ENCODE measurements around the gene DEF6.

The DEF6 gene

GRCh38 chr6:35341557-35341956 is 43.9 kb downstream of the DEF6 start:
- peak overlapping the region in 7 of 11 experiments; percentile 7 to 92 (median 33); a peak in 5 of 22 replicates for H3K9ac ChIP-seq
- H4K20me1 ChIP-seq: peaks cover 20 to 40% (median 30%) of the 10 kb centered on the region in 11 experiments; a peak in 21 of 22 replicates
- H3K4me2 ChIP-seq: peak overlapping the region; percentile 40 to 77 (median 68)
- peaks cover 13 to 29% (median 20%) of the 10 kb centered on the region in 11 experiments for H3K36me3 ChIP-seq
- peak in 9 of 11 experiments; percentile 63 to 96 (median 78); a peak in 17 of 22 replicates for TF ChIP-seq Cebpa-rat (IDR thresholded peaks at IDR 0.05)
- no peaks in the 10 kb centered on the region; a peak in 1 of 22 replicates for H3K27me3 ChIP-seq
- H3K4me3 ChIP-seq: no peak overlapping the region; a peak in 1 of 20 replicates
- no peaks in the 10 kb centered on the region; a peak in 1 of 22 replicates for H3K9me3 ChIP-seq (replicated peaks in 1 of 11)
- H3K27ac ChIP-seq: peak overlapping the region in 6 of 11 experiments; percentile 1 to 55 (median 38); a peak in 8 of 22 replicates
- peaks cover 41 to 62% (median 53%) of the 10 kb centered on the region in 10 experiments for H3K4me1 ChIP-seq

GRCh38 chr6:35342258-35343091 is 44.9 kb downstream of the DEF6 start, which contains the start of gene PPARD:
Gene PPARD (plus strand): TSS chr6:35342558. CDS start chr6:35411088, 68,530 bp downstream.
- Histone ChIP-seq H3K4me3 (peak within 1 kb of the TSS; percentile 78 to 97 (median 92)), H3K9me3 (replicated peaks in 1 of 11) (no peaks in the 10 kb centered on the region; a peak in 1 of 22 replicates), H3K4me2 (peak within 1 kb of the TSS; percentile 86 to 99 (median 95)), H3K9ac (peak within 1 kb of the TSS; percentile 85 to 99 (median 91)), H3K27ac (peak within 1 kb of the TSS; percentile 75 to 96 (median 84)), H3K27me3 (no peaks in the 10 kb centered on the region; a peak in 1 of 22 replicates), H3K36me3 (peaks cover 22 to 38% (median 29%) of the 10 kb centered on the region in 11 experiments), H4K20me1 (peaks cover 28 to 50% (median 40%) of the 10 kb centered on the region in 11 experiments; a peak in 21 of 22 replicates), H3K4me1 (peaks cover 45 to 67% (median 61%) of the 10 kb centered on the region in 10 experiments)
- no peak for TF ChIP-seq Cebpa-rat (IDR thresholded peaks at IDR 0.05)

GRCh38 chr6:35343092-35343834 is 45.6 kb downstream of the DEF6 start:
- Histone ChIP-seq H3K27ac (peak overlapping the region; percentile 75 to 96 (median 84)), H3K4me2 (peak overlapping the region; percentile 86 to 99 (median 95)), H3K36me3 (peaks cover 23 to 46% (median 35%) of the 10 kb centered on the region in 11 experiments), H3K27me3 (no peaks in the 10 kb centered on the region; a peak in 1 of 22 replicates), H3K9ac (peak overlapping the region; percentile 85 to 99 (median 91)), H3K9me3 (replicated peaks in 1 of 11) (no peaks in the 10 kb centered on the region; a peak in 1 of 22 replicates), H4K20me1 (peaks cover 35 to 57% (median 47%) of the 10 kb centered on the region in 11 experiments), H3K4me1 (peaks cover 53 to 73% (median 68%) of the 10 kb centered on the region in 10 experiments), H3K4me3 (peak overlapping the region; percentile 78 to 97 (median 92))
- TF ChIP-seq Cebpa-rat (IDR thresholded peaks at IDR 0.05): peak in 2 of 11 experiments; percentile 8 to 35; a peak in 2 of 22 replicates

- H3K4me3 ChIP-seq: peak overlapping the region; percentile 78 to 97 (median 92)
- H3K4me1 ChIP-seq: peaks cover 60 to 75% (median 73%) of the 10 kb centered on the region in 10 experiments
- peak overlapping the region; percentile 85 to 99 (median 91); a peak in 21 of 22 replicates for H3K9ac ChIP-seq
- no peak for TF ChIP-seq Cebpa-rat (IDR thresholded peaks at IDR 0.05)
- peaks cover 42 to 64% (median 55%) of the 10 kb centered on the region in 11 experiments for H4K20me1 ChIP-seq
- peak overlapping the region in 8 of 11 experiments; percentile 75 to 96 (median 90); a peak in 15 of 22 replicates for H3K27ac ChIP-seq
- no peaks in the 10 kb centered on the region; a peak in 1 of 22 replicates for H3K9me3 ChIP-seq (replicated peaks in 1 of 11)
- no peaks in the 10 kb centered on the region; a peak in 1 of 22 replicates for H3K27me3 ChIP-seq
- peaks cover 25 to 54% (median 41%) of the 10 kb centered on the region in 11 experiments for H3K36me3 ChIP-seq
- H3K4me2 ChIP-seq: peak overlapping the region; percentile 86 to 99 (median 95)
Observed at GRCh38 chr6:35343835-35344550, 46.4 kb downstream of the DEF6 start.

- no peaks in the 10 kb centered on the region for H3K27me3 ChIP-seq
- no peak overlapping the region for H3K4me3 ChIP-seq
- H3K36me3 ChIP-seq: peaks cover 73 to 99% (median 90%) of the 10 kb centered on the region in 11 experiments
- H3K4me2 ChIP-seq: no peak overlapping the region
- H3K9ac ChIP-seq: no peak overlapping the region
- no peak overlapping the region for H3K27ac ChIP-seq
- TF ChIP-seq Cebpa-rat (IDR thresholded peaks at IDR 0.05): no peak
- peaks cover 22 to 59% (median 30%) of the 10 kb centered on the region in 10 experiments for H3K4me1 ChIP-seq
- peaks cover 23 to 100% (median 42%) of the 10 kb centered on the region in 11 experiments for H4K20me1 ChIP-seq
- H3K9me3 ChIP-seq (replicated peaks in 1 of 11): 0 out of 22 replicates have a peak, but pooled peaks cover 0 to 7% (median 0%) of the 10 kb centered on the region in 11 experiments
Observed at GRCh38 chr6:35351422-35351821, 53.8 kb downstream of the DEF6 start.

GRCh38 chr6:35352735-35353134 is 55.1 kb downstream of the DEF6 start:
- TF ChIP-seq Cebpa-rat (IDR thresholded peaks at IDR 0.05): no peak
- H3K4me2 ChIP-seq: peak overlapping the region in 2 of 11 experiments; percentile 26 to 27; a peak in 3 of 22 replicates
- no peak overlapping the region for H3K4me3 ChIP-seq
- peaks cover 15 to 59% (median 18%) of the 10 kb centered on the region in 10 experiments for H3K4me1 ChIP-seq
- H3K27ac ChIP-seq: no peak overlapping the region
- peaks cover 12 to 100% (median 40%) of the 10 kb centered on the region in 11 experiments; a peak in 18 of 22 replicates for H4K20me1 ChIP-seq
- H3K9ac ChIP-seq: no peak overlapping the region
- peaks cover 72 to 99% (median 90%) of the 10 kb centered on the region in 11 experiments for H3K36me3 ChIP-seq
- 0 out of 22 replicates have a peak, but pooled peaks cover 0 to 7% (median 0%) of the 10 kb centered on the region in 11 experiments for H3K9me3 ChIP-seq (replicated peaks in 1 of 11)
- H3K27me3 ChIP-seq: no peaks in the 10 kb centered on the region

GRCh38 chr6:35354361-35355135 is 56.9 kb downstream of the DEF6 start:
- Histone ChIP-seq H3K27ac (no peak overlapping the region), H3K4me2 (0 out of 22 replicates have a peak overlapping the region, but pooled peaks of 1 of the 11 experiments have one; percentile 7), H3K27me3 (no peaks in the 10 kb centered on the region), H3K9ac (no peak overlapping the region; a peak in 1 of 22 replicates), H3K4me1 (peaks cover 9 to 59% (median 19%) of the 10 kb centered on the region in 10 experiments), H3K9me3 (replicated peaks in 1 of 11) (0 out of 22 replicates have a peak, but pooled peaks cover 0 to 7% (median 0%) of the 10 kb centered on the region in 11 experiments), H3K4me3 (no peak overlapping the region), H4K20me1 (peaks cover 0 to 100% (median 26%) of the 10 kb centered on the region in 11 experiments; a peak in 14 of 22 replicates), H3K36me3 (peaks cover 69 to 99% (median 95%) of the 10 kb centered on the region in 11 experiments)
- TF ChIP-seq Cebpa-rat (IDR thresholded peaks at IDR 0.05): no peak
